K562 (cell line): ENCODE data around the gene EIF4G1. TPM values are rescaled to one million over a fixed set of nuclear protein-coding genes. Genes with fewer than 3 reads are reported as not detected.

Experiments used
- ATAC-seq: fragments of 200-7000 bp; cut with Tn5 transposase; 3 replicates; pipeline ENCODE4 v1.9.1; 2020; ENCODE audit warnings: moderate library complexity
- BruUV-seq: library from RNA; stranded (reverse); fragments of 400-500 nt; replicated peaks from 2 replicates; lab custom pipeline; 2021; lab: Mats Ljungman, UMichigan
- CTCF ChIA-PET: fragments of 300-600 bp; formaldehyde crosslinking; extraction: SDS; loops from one replicate; lab custom pipeline; 2021; ENCODE audit warnings: low intra/inter-chr PET ratio; lab: Yijun Ruan, JAX
- POLR2A ChIA-PET: fragments of 300-600, 350-650 bp; sonication (Branson Sonifier 250); formaldehyde crosslinking; extraction: SDS; loops from one replicate; lab custom pipeline; 2021; ENCODE audit warnings: antibody characterized with exemption, inconsistent platforms; lab: Yijun Ruan, JAX
- DNase-seq, 4 experiments: peaks; one replicate each; pipeline versions ENCODE4 v3.0.0 to v3.0.0-alpha.2; 2011 to 2018; ENCODE audit warnings: low spot score in 3 of 4, mixed read lengths in 3 of 4; ENCODE audit errors: extremely low read depth in 1 of 4
- FAIRE-seq: peaks from 2 replicates; lab custom pipeline; 2011; peaks lifted over from hg19 to GRCh38; lab: Jason Lieb, UNC
- H2AFZ ChIP-seq: 2 replicates; pipeline ENCODE4 v1.6.0; 2011; ENCODE audit warnings: low read depth, low read length, control low read depth, inconsistent platforms
- H3K27ac ChIP-seq: fragments of 200-600 bp; 3 replicates; pipeline ENCODE4 v1.8.0; 2011; ENCODE audit warnings: low read depth, mild to moderate bottlenecking, control low read depth, inconsistent platforms, low read length, moderate library complexity, mixed read lengths; ENCODE audit errors: extremely low read depth
- H3K27me3 ChIP-seq, 2 experiments: fragments of 300-600 bp in 1 of 2; 2 replicates in 1 of 2; 3 replicates in 1 of 2; pipeline versions ENCODE4 v1.6.0 to v1.8.0; 2011; ENCODE audit warnings: inconsistent platforms in 2 of 2, low read length in 2 of 2, mild to moderate bottlenecking in 1 of 2, mixed read lengths in 1 of 2, moderate library complexity in 1 of 2; ENCODE audit not compliant: control insufficient read depth in 2 of 2, insufficient read depth in 2 of 2
- H3K36me3 ChIP-seq: fragments of 300-600 bp; 3 replicates; pipeline ENCODE4 v1.8.0; 2011; ENCODE audit warnings: mild to moderate bottlenecking, low read length, inconsistent platforms; ENCODE audit not compliant: control insufficient read depth, insufficient read depth
- H3K4me1 ChIP-seq, 2 experiments: fragments of 200-600 bp in 1 of 2; replicated peaks in 1 of 2; 2 replicates in 1 of 2; 3 replicates in 1 of 2; pipeline versions ENCODE4 v1.5.1 to v1.8.0; 2011; ENCODE audit warnings: inconsistent platforms in 2 of 2, low read length in 2 of 2, mild to moderate bottlenecking in 1 of 2, mixed read lengths in 1 of 2, moderate library complexity in 1 of 2; ENCODE audit not compliant: control insufficient read depth in 2 of 2, insufficient read depth in 2 of 2
- H3K4me2 ChIP-seq: 2 replicates; pipeline ENCODE4 v1.6.1; 2011; ENCODE audit warnings: low read length, control low read depth, inconsistent platforms, mixed read lengths; ENCODE audit not compliant: insufficient read depth
- H3K4me3 ChIP-seq: fragments of 200-600 bp; sonication (generic), shearing (Covaris generic); 2 replicates; pipeline ENCODE4 v1.5.1; 2016; ENCODE audit warnings: control low read depth, inconsistent platforms
- H3K79me2 ChIP-seq: fragments of 200-600 bp; 3 replicates; pipeline ENCODE4 v1.8.0; 2011; ENCODE audit warnings: low read length, inconsistent platforms; ENCODE audit not compliant: control insufficient read depth, insufficient read depth
- H3K9ac ChIP-seq, 2 experiments: 2 replicates each; pipeline versions ENCODE4 v1.6.0 to v1.6.1; 2011; ENCODE audit warnings: low read depth in 2 of 2, low read length in 2 of 2, control low read depth in 1 of 2, inconsistent platforms in 1 of 2, mild to moderate bottlenecking in 1 of 2, mixed read lengths in 1 of 2; ENCODE audit not compliant: insufficient read depth in 1 of 2
- H3K9me1 ChIP-seq: one replicate; pipeline ENCODE4 v1.6.0; 2011; ENCODE audit warnings: inconsistent platforms, mild to moderate bottlenecking, low read length, moderate library complexity; ENCODE audit not compliant: control insufficient read depth, insufficient read depth
- H3K9me3 ChIP-seq: replicated peaks from 2 replicates; pipeline ENCODE4 v1.5.1; 2011; ENCODE audit warnings: low read depth, low read length, inconsistent platforms; ENCODE audit not compliant: control insufficient read depth, insufficient read depth
- H4K20me1 ChIP-seq: replicated peaks from 2 replicates; pipeline ENCODE4 v1.6.1; 2011; ENCODE audit warnings: low read length, inconsistent platforms, mixed read lengths; ENCODE audit not compliant: control insufficient read depth, insufficient read depth
- CTCF ChIP-seq, 3 experiments: IDR thresholded peaks in 2 of 3; conservative IDR thresholded peaks in 1 of 3; 2 replicates each; pipeline ENCODE4 v1.5.1; 2011 to 2012; ENCODE audit warnings: low read length in 3 of 3, mild to moderate bottlenecking in 3 of 3, control low read depth in 2 of 3, improper control_type of control experiment in 1 of 3, inconsistent platforms in 1 of 3, low read depth in 1 of 3, mixed read lengths in 1 of 3, moderate library complexity in 1 of 3; ENCODE audit not compliant: insufficient read depth in 2 of 3
- CTCFL ChIP-seq: IDR thresholded peaks from 2 replicates; pipeline ENCODE4 v1.6.1; 2011; ENCODE audit warnings: borderline replicate concordance, low read depth, mild to moderate bottlenecking, moderate library complexity, low read length; ENCODE audit not compliant: insufficient read depth, poor library complexity, severe bottlenecking
- DIDO1 ChIP-seq: fragments of 450-650 bp; IDR thresholded peaks from 2 replicates; pipeline ENCODE4 v1.6.1; 2016; ENCODE audit warnings: low read depth, missing biosample characterization, missing genetic modification characterization
- EGR1 ChIP-seq: fragments of 450-650 bp; conservative IDR thresholded peaks from 2 replicates; pipeline ENCODE4 v1.6.1; 2017; ENCODE audit warnings: mild to moderate bottlenecking
- MAZ ChIP-seq, 2 experiments: fragments of 450-650 bp in 1 of 2; sonication (generic) in 1 of 2; formaldehyde crosslinking; IDR thresholded peaks in 1 of 2; conservative IDR thresholded peaks in 1 of 2; 2 replicates each; pipeline versions ENCODE4 v1.4.0 to v1.5.0; 2020; ENCODE audit warnings: mild to moderate bottlenecking in 1 of 2, missing genetic modification reagents in 1 of 2
- REST ChIP-seq, 2 experiments: fragments of 450-650 bp; formaldehyde crosslinking in 1 of 2; IDR thresholded peaks; 2 replicates each; pipeline versions ENCODE4 v1.4.0 to v1.6.1; 2014 to 2020; ENCODE audit warnings: mild to moderate bottlenecking in 2 of 2, borderline replicate concordance in 1 of 2, low read depth in 1 of 2
- SMAD1 ChIP-seq: fragments of 150-350 bp; IDR thresholded peaks from 2 replicates; pipeline ENCODE4 v1.6.1; 2014; ENCODE audit warnings: low read length, low read depth; ENCODE audit not compliant: partially characterized antibody
- WGBS: fragments of 100-300 bp; shearing (Covaris generic); methylation state at CpG from one replicate; pipeline ENCODE4 v1.1.6; 2016; ENCODE audit warnings: low coverage, mixed read lengths; ENCODE audit not compliant: insufficient coverage; ENCODE audit errors: missing lambda C conversion rate; 5-methylcytosine and 5-hydroxymethylcytosine counted together
- in situ Hi-C: fragments of 300-500 bp; cut with MboI; formaldehyde crosslinking; loops from 4 replicates; pipeline ENCODE4 v1.15.0; 2018; ENCODE audit warnings: inconsistent platforms, mixed read lengths
- intact Hi-C: fragments of 100-400 bp; cut with micrococcal nuclease; formaldehyde crosslinking; loops from 2 replicates; pipeline ENCODE4 v1.14.2; 2022
- polyA plus RNA-seq, 8 experiments: library from polyadenylated mRNA; depleted of rRNA in 4 of 8; stranded (reverse) in 5 of 8; unstranded in 3 of 8; fragments of >200 nt; fragmentation: Nextera tagmentation in 2 of 8; fragmentation: Illumina TruSeq in 1 of 8; extraction: Ambion mirVana in 2 of 8; extraction: Trizol in 1 of 8; gene quantifications; 2 replicates each; pipeline versions ENCODE4 v1.2.1 to v1.2.3, GENCODE V29; 2011 to 2014; ENCODE audit warnings: inconsistent platforms in 1 of 8, missing spikeins in 1 of 8
- total RNA-seq, 7 experiments: library from RNA; depleted of rRNA in 6 of 7; stranded (reverse); fragments of >200 nt in 6 of 7; fragmentation: Illumina TruSeq in 2 of 7; extraction: Trizol in 2 of 7; gene quantifications; 2 replicates each; pipeline versions ENCODE4 v1.2.1 to v1.2.3, GENCODE V29; 2011 to 2021; ENCODE audit warnings: low replicate concordance in 1 of 7

EIF4G1 gene
- total and polyA plus RNA-seq, 9 of the 15 experiments (the other 6 are each of a cell fraction or from before 2014, with no cell fraction given) = 4.6 to 505 (median 155) TPM

- Histone ChIP-seq H3K4me3 (no peak overlapping the region), H3K27me3 (no peaks in the 10 kb centered on the region), H3K9me1 (peaks cover 5% of the 10 kb centered on the region), H3K9ac (peak overlapping the region in 1 of 2 experiments; percentile 66; a peak in 1 of 4 replicates), H3K36me3 (peaks cover 89% of the 10 kb centered on the region; the same call in 2 of the 3 replicates), H4K20me1 (no peaks in the 10 kb centered on the region), H3K79me2 (peaks cover under 1% of the 10 kb centered on the region; the same call in 2 of the 3 replicates), H3K9me3 (no peaks in the 10 kb centered on the region), H2AFZ (peak overlapping the region; percentile 67; the same call in 1 of the 2 replicates), H3K27ac (no peak overlapping the region), H3K4me2 (no peak overlapping the region), H3K4me1 (peaks cover 27 to 66% of the 10 kb centered on the region in 2 experiments; a peak in 4 of 5 replicates)
- WGBS = 15% methylated on average over 11 of the region's 18 CpGs
- intact Hi-C loops = no loop called here
- in situ Hi-C loops = no loop called here
- ChIA-PET POLR2A (interaction anchor here (0.6 to 1.2 kb wide), 5 partner anchors 9 to 1469 kb away, joined by 3 to 6 read pairs (median 4); no protein-coding TSS in a partner anchor), CTCF (no interaction called here)
- no TSS peak for BruUV-seq
- ATAC-seq (peak; percentile 89), FAIRE-seq (peak; percentile 78), DNase-seq (peak; percentile 73 to 79 (median 76))
- TF ChIP-seq DIDO1 (no peak), SMAD1 (no peak), CTCF (IDR thresholded peaks at IDR 0.05 in 2 of 3, conservative IDR thresholded peaks at IDR 0.05 in 1 of 3; ENCODE audit: insufficient read depth in 2 of 3, low read depth in 1 of 3, low read length in 3 of 3) (peak; percentile 75 to 82 (median 77)), REST (IDR thresholded peaks at IDR 0.05; ENCODE audit: borderline replicate concordance) (peak; percentile 43), REST (CRISPR knock-in tag; IDR thresholded peaks at IDR 0.05; ENCODE audit: low read depth) (no peak), CTCFL (peak; percentile 81), MAZ (CRISPR knock-in tag; conservative IDR thresholded peaks at IDR 0.05 in 1 of 2, IDR thresholded peaks at IDR 0.05 in 1 of 2) (peak in 1 of 2 experiments; percentile 48; a peak in 1 of 4 replicates), EGR1 (peak; percentile 91)
These were observed 39.8 kb downstream of the EIF4G1 start for GRCh38 chr3:184354121-184354728.
